Thyroid gland (tissue), 4 donors: ENCODE results near the gene DYNLT2B.

ENCODE experiments used
- CTCF ChIP-seq, 6 experiments: fragments of 200-600 bp in 3 of 6; fragments of 450-650 bp in 3 of 6; sonication (generic) in 3 of 6; IDR thresholded peaks; one replicate each; pipeline ENCODE4 v1.5.1; 2016 to 2019; ENCODE audit warnings: antibody characterized with exemption in 6 of 6, mild to moderate bottlenecking in 2 of 6, inconsistent platforms in 1 of 6, moderate library complexity in 1 of 6
- POLR2A ChIP-seq, 2 donors: fragments of 450-650 bp; IDR thresholded peaks; one replicate each; pipeline ENCODE4 v1.6.1; 2017; ENCODE audit warnings: antibody characterized with exemption in 2 of 2, mild to moderate bottlenecking in 2 of 2, moderate library complexity in 1 of 2

GRCh38 chr3:196327405-196327804 lies 9.4 kb upstream of the DYNLT2B start:
- TF ChIP-seq POLR2A (IDR thresholded peaks at IDR 0.05) (no peak), CTCF (IDR thresholded peaks at IDR 0.05) (no peak)
